Panc1 (cell line): ENCODE data around the gene RNASE7. TPM values are rescaled to one million over a fixed set of nuclear protein-coding genes. Genes with fewer than 3 reads are reported as not detected.

Source experiments
- ATAC-seq: fragments of 200-7000 bp; cut with Tn5 transposase; 2 replicates; pipeline ENCODE4 v1.9.1; 2020; ENCODE audit warnings: mild to moderate bottlenecking, moderate library complexity
- BruUV-seq: library from RNA; stranded (reverse); fragments of 400-500 nt; replicated peaks from 2 replicates; lab custom pipeline; 2021; lab: Mats Ljungman, UMichigan
- CTCF ChIA-PET: fragments of 300-600 bp; sonication (Branson Sonifier 250); formaldehyde crosslinking; loops from one replicate; lab custom pipeline; 2022; ENCODE audit warnings: antibody characterized with exemption; lab: Charles Lee
- POLR2A ChIA-PET: fragments of 300-600 bp; sonication (Branson Sonifier 250); formaldehyde crosslinking; loops from one replicate; lab custom pipeline; 2022; ENCODE audit warnings: antibody characterized with exemption; lab: Charles Lee
- DNase-seq: peaks from one replicate; pipeline ENCODE4 v3.0.0-alpha.2; 2010; ENCODE audit warnings: low read depth, low spot score
- H3K27ac ChIP-seq: 2 replicates; pipeline ENCODE4 v1.5.1; 2011; ENCODE audit warnings: mild to moderate bottlenecking, low read length, inconsistent platforms
- H3K27me3 ChIP-seq: fragments of 200-500 bp; sonication (Bioruptor generic); 2 replicates; pipeline ENCODE4 v1.6.0; 2014; ENCODE audit warnings: low read length, inconsistent platforms; ENCODE audit not compliant: control insufficient read depth, insufficient read depth
- H3K36me3 ChIP-seq: fragments of 200-500 bp; sonication (Bioruptor generic); 2 replicates; pipeline ENCODE4 v1.5.1; 2014; ENCODE audit warnings: inconsistent platforms, mild to moderate bottlenecking, low read length, moderate library complexity; ENCODE audit not compliant: control insufficient read depth, insufficient read depth
- H3K4me1 ChIP-seq: 2 replicates; pipeline ENCODE4 v1.5.1; 2011; ENCODE audit warnings: inconsistent platforms, mild to moderate bottlenecking, low read length, moderate library complexity; ENCODE audit not compliant: control insufficient read depth, insufficient read depth
- H3K4me3 ChIP-seq, 2 experiments: 2 replicates each; pipeline ENCODE4 v1.5.1; 2011 to 2012; ENCODE audit warnings: low read depth in 2 of 2, low read length in 2 of 2, mild to moderate bottlenecking in 2 of 2, inconsistent platforms in 1 of 2, moderate library complexity in 1 of 2
- H3K9me3 ChIP-seq: fragments of 200-500 bp; sonication (Bioruptor generic); 2 replicates; pipeline ENCODE4 v1.5.1; 2014; ENCODE audit warnings: low read depth, mild to moderate bottlenecking, inconsistent platforms, low read length, moderate library complexity; ENCODE audit not compliant: control insufficient read depth, insufficient read depth
- CTCF ChIP-seq: fragments of 450-650 bp; IDR thresholded peaks from 2 replicates; pipeline ENCODE4 v1.5.1; 2017; ENCODE audit warnings: mild to moderate bottlenecking
- POLR2AphosphoS5 ChIP-seq: IDR thresholded peaks from 2 replicates; pipeline ENCODE4 v1.6.1; 2012; ENCODE audit warnings: mild to moderate bottlenecking, low read depth, low read length, moderate library complexity
- SIN3A ChIP-seq: IDR thresholded peaks from 2 replicates; pipeline ENCODE4 v1.6.1; 2012; ENCODE audit warnings: low read depth, mild to moderate bottlenecking, low read length, moderate library complexity, borderline replicate concordance; ENCODE audit not compliant: insufficient read depth
- TCF7L2 ChIP-seq: IDR thresholded peaks from 2 replicates; pipeline ENCODE4 v1.6.1; 2011; ENCODE audit warnings: mild to moderate bottlenecking, low read depth, low read length, inconsistent platforms
- in situ Hi-C: cut with HindIII; loops from 2 replicates; pipeline ENCODE4 v1.10.0; 2016; ENCODE audit warnings: low sequenced_read_pairs, low pct_unique_long_range_greater_than_20kb
- intact Hi-C: fragments of 100-400 bp; cut with micrococcal nuclease; formaldehyde crosslinking; loops from one replicate; pipeline ENCODE4 v1.10.0; 2022; ENCODE audit not compliant: unreplicated experiment
- microRNA-seq: library from miRNA; unstranded; fragments of <30 nt; microRNA quantifications from one replicate; pipeline ENCODE4 v1.1.0, GENCODE V29; 2020; ENCODE audit not compliant: unreplicated experiment
- total RNA-seq: library from RNA; stranded (reverse); gene quantifications from one replicate; pipeline ENCODE4 v1.2.1, GENCODE V29; 2021; ENCODE audit not compliant: unreplicated experiment
- TF ChIP-seq, protein P1 (sequence below), 2 experiments: IDR thresholded peaks; 2 replicates each; pipeline ENCODE4 v1.6.1; 2011 to 2012; ENCODE audit warnings: low read depth in 2 of 2, control low read depth in 1 of 2, low read length in 1 of 2, mild to moderate bottlenecking in 1 of 2, moderate library complexity in 1 of 2; ENCODE audit not compliant: insufficient read depth in 1 of 2

Gene RNASE7
- total RNA-seq, 1 experiment from 2014 or later = not detected

DNA sequence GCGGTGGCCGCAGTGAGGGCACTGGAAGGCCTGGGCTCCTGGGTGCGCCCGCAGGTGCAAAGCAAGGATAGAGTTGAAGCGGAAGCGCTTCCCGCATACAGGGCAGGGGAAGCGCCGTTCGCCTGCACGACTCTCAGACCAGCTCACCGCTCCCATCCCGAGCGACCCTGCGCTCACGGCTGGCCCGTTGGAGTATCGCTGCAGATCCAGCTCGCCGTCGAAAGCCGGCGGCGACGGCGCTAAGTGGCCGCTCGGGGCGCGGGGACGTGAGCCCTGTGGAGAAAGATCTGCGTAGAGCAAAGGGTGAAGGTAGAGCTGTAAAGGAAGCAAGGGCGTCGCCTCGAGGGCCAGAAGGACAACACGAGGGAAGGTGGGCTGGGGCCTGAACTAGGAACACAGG lies 50.9 kb downstream of the RNASE7 start:
- POLR2A ChIA-PET = no interaction called here
- in situ Hi-C loops = no loop called here
- no TSS peak for BruUV-seq

More for the DNA sequence above, 50.9 kb downstream of the RNASE7 start:
- H3K4me3 ChIP-seq = no peak overlapping the region
- H3K27me3 ChIP-seq = no peaks in the 10 kb centered on the region
- no peak for TF ChIP-seq SIN3A
- no peak for TF ChIP-seq TCF7L2
- TF ChIP-seq, protein P1, sequence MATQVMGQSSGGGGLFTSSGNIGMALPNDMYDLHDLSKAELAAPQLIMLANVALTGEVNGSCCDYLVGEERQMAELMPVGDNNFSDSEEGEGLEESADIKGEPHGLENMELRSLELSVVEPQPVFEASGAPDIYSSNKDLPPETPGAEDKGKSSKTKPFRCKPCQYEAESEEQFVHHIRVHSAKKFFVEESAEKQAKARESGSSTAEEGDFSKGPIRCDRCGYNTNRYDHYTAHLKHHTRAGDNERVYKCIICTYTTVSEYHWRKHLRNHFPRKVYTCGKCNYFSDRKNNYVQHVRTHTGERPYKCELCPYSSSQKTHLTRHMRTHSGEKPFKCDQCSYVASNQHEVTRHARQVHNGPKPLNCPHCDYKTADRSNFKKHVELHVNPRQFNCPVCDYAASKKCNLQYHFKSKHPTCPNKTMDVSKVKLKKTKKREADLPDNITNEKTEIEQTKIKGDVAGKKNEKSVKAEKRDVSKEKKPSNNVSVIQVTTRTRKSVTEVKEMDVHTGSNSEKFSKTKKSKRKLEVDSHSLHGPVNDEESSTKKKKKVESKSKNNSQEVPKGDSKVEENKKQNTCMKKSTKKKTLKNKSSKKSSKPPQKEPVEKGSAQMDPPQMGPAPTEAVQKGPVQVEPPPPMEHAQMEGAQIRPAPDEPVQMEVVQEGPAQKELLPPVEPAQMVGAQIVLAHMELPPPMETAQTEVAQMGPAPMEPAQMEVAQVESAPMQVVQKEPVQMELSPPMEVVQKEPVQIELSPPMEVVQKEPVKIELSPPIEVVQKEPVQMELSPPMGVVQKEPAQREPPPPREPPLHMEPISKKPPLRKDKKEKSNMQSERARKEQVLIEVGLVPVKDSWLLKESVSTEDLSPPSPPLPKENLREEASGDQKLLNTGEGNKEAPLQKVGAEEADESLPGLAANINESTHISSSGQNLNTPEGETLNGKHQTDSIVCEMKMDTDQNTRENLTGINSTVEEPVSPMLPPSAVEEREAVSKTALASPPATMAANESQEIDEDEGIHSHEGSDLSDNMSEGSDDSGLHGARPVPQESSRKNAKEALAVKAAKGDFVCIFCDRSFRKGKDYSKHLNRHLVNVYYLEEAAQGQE (IDR thresholded peaks at IDR 0.05; ENCODE audit: insufficient read depth in 1 of 2, low read depth in 2 of 2, low read length in 1 of 2) = no peak
- no peak for TF ChIP-seq CTCF
- no peak for TF ChIP-seq POLR2AphosphoS5
- ATAC-seq = no peak; the same call in 1 of the 2 replicates
- intact Hi-C loops = no loop called here
- no peak for DNase-seq
- peaks cover 4% of the 10 kb centered on the region; the same call in 1 of the 2 replicates for H3K4me1 ChIP-seq
- CTCF ChIA-PET = interaction anchor here (0.9 to 2.9 kb wide), 5 partner anchors 10 to 78 kb away, joined by 3 to 18 read pairs (median 5); partner anchors contain the start of gene ARHGEF40
- no peaks in the 10 kb centered on the region for H3K36me3 ChIP-seq
- H3K27ac ChIP-seq = no peak overlapping the region
- H3K9me3 ChIP-seq = no peaks in the 10 kb centered on the region

Small RNA genes lying within 50 kb of the gene (microRNA-seq; reads per million reads assigned to microRNA genes)
- not detected for gene MIR6717

Other genes with a start within 250 kb of the RNASE7 start
- gene RNASE1, start 239.5 kb upstream of the RNASE7 start, total RNA-seq = 0.69 TPM
- gene RNASE3, start 151.0 kb upstream of the RNASE7 start, total RNA-seq = not detected
- not detected for gene RNASE2, start 86.9 kb upstream of the RNASE7 start, total RNA-seq
- gene METTL17, start 52.4 kb upstream of the RNASE7 start, total RNA-seq = 39.6 TPM
- not detected for gene SLC39A2, start 43.1 kb upstream of the RNASE7 start, total RNA-seq
- gene NDRG2, start 17.3 kb upstream of the RNASE7 start, total RNA-seq = 1.6 TPM
- not detected for gene TPPP2, start 12.1 kb upstream of the RNASE7 start, total RNA-seq
- not detected for gene RNASE13, start 7.6 kb upstream of the RNASE7 start, total RNA-seq
- not detected for gene RNASE8, start 15.5 kb downstream of the RNASE7 start, total RNA-seq
- 11.1 TPM for gene ARHGEF40, start 27.9 kb downstream of the RNASE7 start, total RNA-seq
- gene ZNF219, start 56.3 kb downstream of the RNASE7 start, total RNA-seq = 19.9 TPM
- gene TMEM253, start 58.7 kb downstream of the RNASE7 start, total RNA-seq = 0.33 TPM
- gene OR5AU1, start 113.7 kb downstream of the RNASE7 start, total RNA-seq = not detected
- gene HNRNPC, start 227.1 kb downstream of the RNASE7 start, total RNA-seq = 537 TPM
- gene RPGRIP1, start 237.7 kb downstream of the RNASE7 start, total RNA-seq = 0.28 TPM